HepG2 (cell line): Measurements from ENCODE around the gene STK11. TPM values are rescaled to one million over a fixed set of nuclear protein-coding genes. Genes with fewer than 3 reads are reported as not detected.
A peak's percentile ranks its signal among the peaks of the same experiment; 100 is the strongest.

Experiments used
- ATAC-seq: fragments of 200-7000 bp; cut with Tn5 transposase; 3 replicates; pipeline ENCODE4 v1.9.1; 2020; ENCODE audit warnings: mild to moderate bottlenecking, moderate library complexity
- BruUV-seq: library from RNA; stranded (reverse); fragments of 400-500 nt; replicated peaks from 2 replicates; lab custom pipeline; 2021; lab: Mats Ljungman, UMichigan
- CTCF ChIA-PET: fragments of 300-600 bp; formaldehyde crosslinking; extraction: SDS; loops from one replicate; lab custom pipeline; 2021; ENCODE audit warnings: low total read pairs, inconsistent platforms, low intra/inter-chr PET ratio; lab: Yijun Ruan, JAX
- POLR2A ChIA-PET: fragments of 350-600 bp; sonication (Branson Sonifier 250); formaldehyde crosslinking; loops from one replicate; lab custom pipeline; 2020; ENCODE audit warnings: antibody characterized with exemption, inconsistent platforms; lab: Yijun Ruan, JAX
- DNase-seq: peaks from one replicate; pipeline ENCODE4 v3.0.0-alpha.2; 2015; ENCODE audit warnings: low spot score
- FAIRE-seq: peaks from 3 replicates; lab custom pipeline; 2011; peaks lifted over from hg19 to GRCh38; lab: Jason Lieb, UNC
- H2AFZ ChIP-seq: one replicate; pipeline ENCODE4 v1.6.1; 2011; ENCODE audit warnings: low read length, inconsistent platforms
- H3K27ac ChIP-seq: fragments of 300-600 bp; 3 replicates; pipeline ENCODE4 v1.8.0; 2011; ENCODE audit warnings: mixed run types, mild to moderate bottlenecking, mixed read lengths, low read length, inconsistent platforms; ENCODE audit not compliant: insufficient read depth; ENCODE audit errors: extremely low read length
- H3K27me3 ChIP-seq, 2 experiments: fragments of 200-600 bp in 1 of 2; 2 replicates in 1 of 2; 3 replicates in 1 of 2; pipeline versions ENCODE4 v1.6.0 to v1.8.0; 2011; ENCODE audit warnings: low read length in 2 of 2, mild to moderate bottlenecking in 2 of 2, moderate library complexity in 2 of 2, inconsistent platforms in 1 of 2; ENCODE audit not compliant: insufficient read depth in 2 of 2, control insufficient read depth in 1 of 2
- H3K36me3 ChIP-seq, 2 experiments: fragments of 200-600 bp in 1 of 2; replicated peaks in 1 of 2; 2 replicates in 1 of 2; 3 replicates in 1 of 2; pipeline versions ENCODE4 v1.5.1 to v1.8.0; 2011; ENCODE audit warnings: low read length in 2 of 2, inconsistent platforms in 1 of 2; ENCODE audit not compliant: insufficient read depth in 2 of 2, control insufficient read depth in 1 of 2
- H3K4me1 ChIP-seq: 2 replicates; pipeline ENCODE4 v1.5.1; 2012; ENCODE audit warnings: low read length, inconsistent platforms; ENCODE audit not compliant: insufficient read depth
- H3K4me2 ChIP-seq: 2 replicates; pipeline ENCODE4 v1.6.0; 2011; ENCODE audit warnings: low read depth, low read length, inconsistent platforms
- H3K4me3 ChIP-seq, 3 experiments: fragments of 200-600 bp in 1 of 3; sonication (generic), shearing (Covaris generic) in 1 of 3; replicated peaks in 1 of 3; 2 replicates each; pipeline ENCODE4 v1.5.1; 2011 to 2016; ENCODE audit warnings: low read length in 3 of 3, inconsistent platforms in 2 of 3, low read depth in 2 of 3, mild to moderate bottlenecking in 2 of 3, control low read depth in 1 of 3, mixed read lengths in 1 of 3; ENCODE audit not compliant: insufficient read depth in 1 of 3
- H3K79me2 ChIP-seq: one replicate; pipeline ENCODE4 v1.6.1; 2011; ENCODE audit warnings: low read length, inconsistent platforms; ENCODE audit not compliant: insufficient read depth
- H3K9ac ChIP-seq: 2 replicates; pipeline ENCODE4 v1.6.0; 2011; ENCODE audit warnings: mild to moderate bottlenecking, low read depth, low read length, inconsistent platforms; ENCODE audit not compliant: insufficient read depth
- H3K9me3 ChIP-seq: 2 replicates; pipeline ENCODE4 v1.5.1; 2012; ENCODE audit warnings: mild to moderate bottlenecking, low read length
- H4K20me1 ChIP-seq: 2 replicates; pipeline ENCODE4 v1.6.0; 2011; ENCODE audit warnings: inconsistent platforms, mild to moderate bottlenecking, low read length, moderate library complexity; ENCODE audit not compliant: insufficient read depth
- ATAD3A ChIP-seq: sonication (generic); formaldehyde crosslinking; IDR thresholded peaks from 2 replicates; pipeline ENCODE4 v1.4.0; 2020; ENCODE audit warnings: missing genetic modification reagents
- HNRNPK ChIP-seq: fragments of 200-400 bp; formaldehyde crosslinking; IDR thresholded peaks from 2 replicates; pipeline ENCODE4 v1.6.1; 2018; ENCODE audit warnings: low read length, low read depth, moderate library complexity, mild to moderate bottlenecking; ENCODE audit not compliant: poor library complexity, severe bottlenecking
- NFE2L2 ChIP-seq: fragments of 150-350 bp; IDR thresholded peaks from 2 replicates; pipeline ENCODE4 v1.6.1; 2014; ENCODE audit warnings: low read length
- PCBP1 ChIP-seq: fragments of 200-400 bp; formaldehyde crosslinking; IDR thresholded peaks from 2 replicates; pipeline ENCODE4 v1.6.1; 2017; ENCODE audit warnings: mild to moderate bottlenecking, low read depth, low read length, borderline replicate concordance
- SAP130 ChIP-seq: IDR thresholded peaks from 2 replicates; pipeline ENCODE4 v1.6.1; 2016; ENCODE audit warnings: low read depth
- SP4 ChIP-seq: sonication (generic); formaldehyde crosslinking; IDR thresholded peaks from 2 replicates; pipeline ENCODE4 v1.8.1; 2023; ENCODE audit warnings: mild to moderate bottlenecking, missing genetic modification reagents
- ZMYM4 ChIP-seq: sonication (generic); formaldehyde crosslinking; IDR thresholded peaks from 2 replicates; pipeline ENCODE4 v1.8.1; 2023; ENCODE audit warnings: mild to moderate bottlenecking, missing genetic modification reagents
- WGBS: methylation state at CpG from one replicate; pipeline ENCODE4 v1.1.6; 2017; ENCODE audit warnings: low lambda C conversion rate; 5-methylcytosine and 5-hydroxymethylcytosine counted together
- in situ Hi-C: cut with HindIII; loops from 2 replicates; pipeline ENCODE4 v1.10.0; 2017; ENCODE audit warnings: low pct_unique_long_range_greater_than_20kb; ENCODE audit not compliant: extremely low pct_ligation_motif_present
- intact Hi-C: fragments of 100-400 bp; cut with micrococcal nuclease; formaldehyde crosslinking; loops from one replicate; pipeline ENCODE4 v1.10.0; 2022; ENCODE audit not compliant: unreplicated experiment
- polyA plus RNA-seq, 8 experiments: library from polyadenylated mRNA; depleted of rRNA in 3 of 8; stranded (reverse) in 7 of 8; unstranded in 1 of 8; fragments of >200 nt; fragmentation: Illumina TruSeq in 4 of 8; extraction: Trizol in 4 of 8; gene quantifications; 2 replicates each; pipeline versions ENCODE4 v1.2.1 to v1.2.3, GENCODE V29; 2011 to 2016; ENCODE audit warnings: low read depth in 4 of 8, missing spikeins in 1 of 8, mixed read lengths in 1 of 8; ENCODE audit not compliant: insufficient read depth in 1 of 8
- total RNA-seq, 5 experiments: library from RNA; depleted of rRNA; stranded (reverse); fragments of >200 nt; fragmentation: Illumina TruSeq; extraction: Trizol; gene quantifications; 2 replicates each; pipeline ENCODE4 v1.2.3, GENCODE V29; 2016; ENCODE audit warnings: low read depth in 1 of 5
- TF ChIP-seq, protein P1 (sequence below): sonication (generic); formaldehyde crosslinking; conservative IDR thresholded peaks from 2 replicates; pipeline ENCODE4 v1.8.1; 2023; ENCODE audit warnings: missing genetic modification reagents
- TF ChIP-seq, protein P2 (sequence below): sonication (generic); formaldehyde crosslinking; IDR thresholded peaks from 2 replicates; pipeline ENCODE4 v1.9.0; 2021; ENCODE audit warnings: missing genetic modification reagents, borderline replicate concordance

Gene STK11
- total and polyA plus RNA-seq, 2 of the 13 experiments (the other 11 are each of a cell fraction or from before 2014, with no cell fraction given): 27.5 to 43.6 TPM

GRCh38 chr19:1161716-1162115 lies 43.9 kb upstream of the STK11 start (continued):
- TF ChIP-seq HNRNPK (peak; percentile 16), ZMYM4 (CRISPR knock-in tag) (no peak), PCBP1 (peak; percentile 69; the same call in 1 of the 2 replicates), ATAD3A (no peak), SAP130 (no peak), NFE2L2 (no peak), SP4 (CRISPR knock-in tag) (no peak)

- Histone ChIP-seq H2AFZ (no peak overlapping the region), H4K20me1 (peaks cover 12% of the 10 kb centered on the region), H3K4me1 (peaks cover 13% of the 10 kb centered on the region), H3K4me2 (no peak overlapping the region), H3K27ac (no peak overlapping the region), H3K79me2 (peaks cover 16% of the 10 kb centered on the region), H3K27me3 (no peaks in the 10 kb centered on the region), H3K4me3 (no peak overlapping the region), H3K9ac (no peak overlapping the region), H3K9me3 (no peaks in the 10 kb centered on the region), H3K36me3 (no peaks in the 10 kb centered on the region; a peak in 1 of 5 replicates)
- ChIA-PET CTCF (no interaction called here), POLR2A (no interaction called here)
- 92% methylated on average over 21 of the region's 26 CpGs for WGBS
- intact Hi-C loops (no loop called here), in situ Hi-C loops (no loop called here)
- FAIRE-seq (no peak), ATAC-seq (no peak), DNase-seq (no peak)
- BruUV-seq: no TSS peak
- TF ChIP-seq, protein P1, sequence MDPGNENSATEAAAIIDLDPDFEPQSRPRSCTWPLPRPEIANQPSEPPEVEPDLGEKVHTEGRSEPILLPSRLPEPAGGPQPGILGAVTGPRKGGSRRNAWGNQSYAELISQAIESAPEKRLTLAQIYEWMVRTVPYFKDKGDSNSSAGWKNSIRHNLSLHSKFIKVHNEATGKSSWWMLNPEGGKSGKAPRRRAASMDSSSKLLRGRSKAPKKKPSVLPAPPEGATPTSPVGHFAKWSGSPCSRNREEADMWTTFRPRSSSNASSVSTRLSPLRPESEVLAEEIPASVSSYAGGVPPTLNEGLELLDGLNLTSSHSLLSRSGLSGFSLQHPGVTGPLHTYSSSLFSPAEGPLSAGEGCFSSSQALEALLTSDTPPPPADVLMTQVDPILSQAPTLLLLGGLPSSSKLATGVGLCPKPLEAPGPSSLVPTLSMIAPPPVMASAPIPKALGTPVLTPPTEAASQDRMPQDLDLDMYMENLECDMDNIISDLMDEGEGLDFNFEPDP (CRISPR knock-in tag): 0 out of 2 replicates have a peak, but pooled peaks have one; percentile 26
- TF ChIP-seq, protein P2, sequence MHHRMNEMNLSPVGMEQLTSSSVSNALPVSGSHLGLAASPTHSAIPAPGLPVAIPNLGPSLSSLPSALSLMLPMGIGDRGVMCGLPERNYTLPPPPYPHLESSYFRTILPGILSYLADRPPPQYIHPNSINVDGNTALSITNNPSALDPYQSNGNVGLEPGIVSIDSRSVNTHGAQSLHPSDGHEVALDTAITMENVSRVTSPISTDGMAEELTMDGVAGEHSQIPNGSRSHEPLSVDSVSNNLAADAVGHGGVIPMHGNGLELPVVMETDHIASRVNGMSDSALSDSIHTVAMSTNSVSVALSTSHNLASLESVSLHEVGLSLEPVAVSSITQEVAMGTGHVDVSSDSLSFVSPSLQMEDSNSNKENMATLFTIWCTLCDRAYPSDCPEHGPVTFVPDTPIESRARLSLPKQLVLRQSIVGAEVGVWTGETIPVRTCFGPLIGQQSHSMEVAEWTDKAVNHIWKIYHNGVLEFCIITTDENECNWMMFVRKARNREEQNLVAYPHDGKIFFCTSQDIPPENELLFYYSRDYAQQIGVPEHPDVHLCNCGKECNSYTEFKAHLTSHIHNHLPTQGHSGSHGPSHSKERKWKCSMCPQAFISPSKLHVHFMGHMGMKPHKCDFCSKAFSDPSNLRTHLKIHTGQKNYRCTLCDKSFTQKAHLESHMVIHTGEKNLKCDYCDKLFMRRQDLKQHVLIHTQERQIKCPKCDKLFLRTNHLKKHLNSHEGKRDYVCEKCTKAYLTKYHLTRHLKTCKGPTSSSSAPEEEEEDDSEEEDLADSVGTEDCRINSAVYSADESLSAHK (CRISPR knock-in tag): no peak
These were observed 42.9 kb upstream of the STK11 start for GRCh38 chr19:1162404-1163282.
